GM21360 (cell line): Measurements from ENCODE around the gene KAT14.
"Not testable (repeated sequence)": the region's sequence is repeated elsewhere in the genome, so short reads cannot be mapped to it uniquely, and the experiment has no call there.

Source experiments
- ATAC-seq: cut with Tn5 transposase; IDR thresholded peaks from one replicate; pipeline ENCODE4 v1.9.1; 2021; ENCODE audit warnings: mild to moderate bottlenecking, moderate library complexity; ENCODE audit not compliant: unreplicated experiment

The KAT14 gene

GRCh38 chr20:18137412-18138265 is at the start of gene KAT14, which contains the start of gene PET117:
TSS of gene KAT14 (plus strand) at chr20:18137863. CDS start at chr20:18142661, 4,798 bp downstream.
TSS of gene PET117 (plus strand) at chr20:18137863. CDS start at chr20:18137956, 93 bp downstream.
- ATAC-seq: peak; percentile 85

- not testable (repeated sequence) for ATAC-seq
Observed at GRCh38 chr20:18088298-18088697, 49.4 kb upstream of the KAT14 start.

- not testable (repeated sequence) for ATAC-seq
Observed at GRCh38 chr20:18088841-18089240, 48.8 kb upstream of the KAT14 start.

GRCh38 chr20:18090044-18090443 is 47.6 kb upstream of the KAT14 start:
- no peak for ATAC-seq

- ATAC-seq: no peak
Observed at GRCh38 chr20:18090477-18090876, 47.2 kb upstream of the KAT14 start.

GRCh38 chr20:18091623-18092022 is 46.0 kb upstream of the KAT14 start:
- no peak for ATAC-seq

- no peak for ATAC-seq
Observed at GRCh38 chr20:18092890-18093289, 44.8 kb upstream of the KAT14 start.

GRCh38 chr20:18093388-18093787 is 44.3 kb upstream of the KAT14 start:
- ATAC-seq: no peak

GRCh38 chr20:18094191-18094590 is 43.5 kb upstream of the KAT14 start:
- no peak for ATAC-seq

GRCh38 chr20:18100569-18100968 is 37.1 kb upstream of the KAT14 start:
- not testable (repeated sequence) for ATAC-seq

- ATAC-seq: no peak
Observed at GRCh38 chr20:18101125-18101810, 36.4 kb upstream of the KAT14 start.

- no peak for ATAC-seq
Observed at GRCh38 chr20:18103497-18103896, 34.2 kb upstream of the KAT14 start.

- ATAC-seq: no peak
Observed at GRCh38 chr20:18108326-18108725, 29.3 kb upstream of the KAT14 start.

- not testable (repeated sequence) for ATAC-seq
Observed at GRCh38 chr20:18128574-18128973, 9.1 kb upstream of the KAT14 start.

GRCh38 chr20:18132663-18133062 is 5.0 kb upstream of the KAT14 start:
- no peak for ATAC-seq

GRCh38 chr20:18133962-18134361 is 3.7 kb upstream of the KAT14 start:
- no peak for ATAC-seq

GRCh38 chr20:18138266-18138582 is 561 bp downstream of the KAT14 start:
- ATAC-seq: peak; percentile 1

GRCh38 chr20:18138639-18139583 is 1.2 kb downstream of the KAT14 start:
- no peak for ATAC-seq

GRCh38 chr20:18139832-18140231 is 2.2 kb downstream of the KAT14 start:
- ATAC-seq: no peak

GRCh38 chr20:18144541-18145099 is 7.0 kb downstream of the KAT14 start:
- ATAC-seq: no peak

- no peak for ATAC-seq
Observed at GRCh38 chr20:18154342-18154741, 16.7 kb downstream of the KAT14 start.
